WERI-Rb-1 (cell line): ENCODE measurements around the gene PPIB.

ENCODE experiments used
- DNase-seq: peaks from one replicate; pipeline ENCODE4 v3.0.0-alpha.2; 2020
- H3K27ac ChIP-seq: fragments of 250-450 bp; sonication (Bioruptor Pico); 2 replicates; pipeline ENCODE4 v1.5.1; 2020; ENCODE audit warnings: mild to moderate bottlenecking, moderate library complexity
- H3K27me3 ChIP-seq: fragments of 250-450 bp; sonication (Bioruptor Pico); 2 replicates; pipeline ENCODE4 v1.5.1; 2021; ENCODE audit warnings: mild to moderate bottlenecking, low read depth, moderate library complexity; ENCODE audit not compliant: insufficient read depth, severe bottlenecking
- H3K36me3 ChIP-seq: fragments of 250-450 bp; sonication (Bioruptor Pico); 2 replicates; pipeline ENCODE4 v1.5.1; 2020; ENCODE audit warnings: mild to moderate bottlenecking, moderate library complexity
- H3K4me3 ChIP-seq: 2 replicates; pipeline ENCODE4 v1.5.1; 2011; ENCODE audit warnings: low read depth, mild to moderate bottlenecking, control low read depth, low read length
- H3K9me3 ChIP-seq: fragments of 250-450 bp; sonication (Bioruptor Pico); 2 replicates; pipeline ENCODE4 v1.5.1; 2021; ENCODE audit warnings: mild to moderate bottlenecking, moderate library complexity; ENCODE audit not compliant: severe bottlenecking
- TF ChIP-seq, protein P1 (sequence below): IDR thresholded peaks from 2 replicates; pipeline ENCODE4 v1.5.1; 2011; ENCODE audit warnings: low read depth, mild to moderate bottlenecking, control low read depth, inconsistent platforms, low read length

The PPIB gene

DNA sequence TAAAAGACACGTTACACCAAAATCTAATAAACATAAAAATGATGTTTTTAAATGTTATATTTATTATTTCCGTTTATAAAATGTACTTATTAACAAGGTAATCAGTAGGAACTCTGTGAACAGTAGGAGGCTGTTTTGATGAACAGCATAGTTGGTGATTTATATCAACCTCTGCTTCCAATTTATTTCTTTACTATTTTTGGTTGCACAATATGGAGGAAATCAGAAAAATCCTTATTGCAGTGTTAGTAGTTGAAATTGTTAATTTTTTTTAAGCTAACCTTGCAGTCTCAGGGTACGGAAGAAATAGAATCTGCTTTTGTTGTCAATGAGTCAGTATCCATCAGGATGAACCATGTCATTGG is 16.3 kb downstream of the PPIB start:
- TF ChIP-seq, protein P1, sequence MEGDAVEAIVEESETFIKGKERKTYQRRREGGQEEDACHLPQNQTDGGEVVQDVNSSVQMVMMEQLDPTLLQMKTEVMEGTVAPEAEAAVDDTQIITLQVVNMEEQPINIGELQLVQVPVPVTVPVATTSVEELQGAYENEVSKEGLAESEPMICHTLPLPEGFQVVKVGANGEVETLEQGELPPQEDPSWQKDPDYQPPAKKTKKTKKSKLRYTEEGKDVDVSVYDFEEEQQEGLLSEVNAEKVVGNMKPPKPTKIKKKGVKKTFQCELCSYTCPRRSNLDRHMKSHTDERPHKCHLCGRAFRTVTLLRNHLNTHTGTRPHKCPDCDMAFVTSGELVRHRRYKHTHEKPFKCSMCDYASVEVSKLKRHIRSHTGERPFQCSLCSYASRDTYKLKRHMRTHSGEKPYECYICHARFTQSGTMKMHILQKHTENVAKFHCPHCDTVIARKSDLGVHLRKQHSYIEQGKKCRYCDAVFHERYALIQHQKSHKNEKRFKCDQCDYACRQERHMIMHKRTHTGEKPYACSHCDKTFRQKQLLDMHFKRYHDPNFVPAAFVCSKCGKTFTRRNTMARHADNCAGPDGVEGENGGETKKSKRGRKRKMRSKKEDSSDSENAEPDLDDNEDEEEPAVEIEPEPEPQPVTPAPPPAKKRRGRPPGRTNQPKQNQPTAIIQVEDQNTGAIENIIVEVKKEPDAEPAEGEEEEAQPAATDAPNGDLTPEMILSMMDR = no peak
- no peaks in the 10 kb centered on the region for H3K9me3 ChIP-seq
- H3K4me3 ChIP-seq = no peak overlapping the region
- H3K36me3 ChIP-seq = no peaks in the 10 kb centered on the region; the same call in none of the 2 replicates
- H3K27ac ChIP-seq = no peak overlapping the region
- H3K27me3 ChIP-seq = no peaks in the 10 kb centered on the region
- DNase-seq = no peak

DNA sequence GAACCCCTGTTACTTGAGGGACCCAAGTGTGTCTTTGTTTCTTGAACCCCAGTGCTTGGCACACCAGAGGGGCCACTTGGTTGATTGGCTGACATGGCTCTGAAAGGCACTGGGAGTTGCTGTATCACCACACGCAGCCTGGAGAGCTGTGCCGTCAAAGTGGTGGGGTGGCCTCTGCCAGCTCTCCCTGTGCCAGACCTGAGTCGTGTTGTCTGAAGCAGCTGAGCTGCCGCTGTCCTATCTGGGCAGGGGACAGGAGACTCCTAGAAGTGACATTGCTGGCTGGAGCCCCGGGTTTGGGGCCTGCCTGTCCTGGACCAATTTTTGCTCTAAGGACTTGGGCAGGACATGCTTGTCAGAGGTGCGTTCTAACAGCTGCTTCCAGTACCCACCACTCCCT is 16.8 kb downstream of the PPIB start:
- Histone ChIP-seq H3K36me3 (peaks cover 3% of the 10 kb centered on the region), H3K4me3 (no peak overlapping the region), H3K27ac (no peak overlapping the region), H3K9me3 (no peaks in the 10 kb centered on the region), H3K27me3 (no peaks in the 10 kb centered on the region)
- no peak for DNase-seq
- TF ChIP-seq, protein P1 = no peak

DNA sequence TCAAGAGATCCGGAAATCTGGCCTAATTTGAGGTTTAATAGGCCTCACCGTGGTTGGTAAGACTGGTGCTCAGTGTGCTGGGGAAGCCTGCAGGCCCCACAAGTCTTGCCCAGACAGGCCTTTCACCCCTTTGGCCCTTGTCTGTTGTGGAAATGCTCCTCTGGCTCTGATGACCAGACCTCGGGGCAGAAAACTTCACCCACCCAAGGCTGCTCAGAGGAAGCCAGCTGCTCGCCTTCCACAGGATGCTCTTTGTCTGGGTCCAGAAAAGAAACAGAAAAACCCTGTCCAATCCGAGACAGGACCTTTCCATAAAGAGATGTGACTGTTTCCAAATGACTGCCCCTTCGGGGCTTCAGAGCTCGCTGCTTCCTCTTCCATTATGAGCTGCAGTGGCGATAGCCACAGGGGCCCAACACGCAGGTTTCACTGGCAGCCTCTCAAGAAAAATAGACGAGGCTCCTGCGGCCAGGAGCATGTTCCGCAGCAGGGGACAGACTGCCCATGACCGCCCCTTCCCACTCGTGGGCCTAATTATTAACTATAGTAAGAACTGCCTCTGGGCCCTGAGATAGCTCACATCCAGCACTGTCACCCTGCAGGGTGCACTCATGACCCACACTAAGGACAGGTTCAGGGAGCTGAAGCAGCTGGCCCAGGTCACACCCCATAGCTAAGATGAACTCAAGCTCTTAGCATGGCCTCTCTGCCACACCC is 18.1 kb downstream of the PPIB start:
- H3K4me3 ChIP-seq = no peak overlapping the region
- no peak overlapping the region for H3K27ac ChIP-seq
- H3K9me3 ChIP-seq = no peaks in the 10 kb centered on the region
- H3K36me3 ChIP-seq = peaks cover 9% of the 10 kb centered on the region
- no peak for DNase-seq
- H3K27me3 ChIP-seq = no peaks in the 10 kb centered on the region
- TF ChIP-seq, protein P1 = no peak

DNA sequence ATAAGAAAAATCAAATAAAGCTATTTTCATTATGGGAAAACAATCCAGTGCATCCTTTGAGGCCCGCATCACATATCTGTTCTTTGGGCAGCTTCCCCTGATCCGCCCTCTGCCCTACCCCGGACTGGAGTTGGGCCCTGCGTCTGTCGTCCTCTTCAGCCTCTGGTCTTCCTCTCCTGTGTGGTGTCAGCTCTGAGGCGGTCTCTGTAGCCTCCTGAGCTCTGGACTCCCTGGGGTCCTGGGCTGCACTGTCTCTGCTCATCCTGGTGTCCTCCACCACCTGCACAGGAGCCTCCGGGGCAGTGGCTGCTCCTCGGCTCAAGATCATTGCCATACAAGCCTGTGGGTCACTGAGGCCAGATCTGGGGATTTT is 18.6 kb downstream of the PPIB start:
- no peak for DNase-seq
- no peak overlapping the region for H3K4me3 ChIP-seq
- H3K36me3 ChIP-seq = peaks cover 9% of the 10 kb centered on the region
- no peaks in the 10 kb centered on the region for H3K27me3 ChIP-seq
- TF ChIP-seq, protein P1 = no peak
- H3K9me3 ChIP-seq = no peaks in the 10 kb centered on the region
- H3K27ac ChIP-seq = no peak overlapping the region

DNA sequence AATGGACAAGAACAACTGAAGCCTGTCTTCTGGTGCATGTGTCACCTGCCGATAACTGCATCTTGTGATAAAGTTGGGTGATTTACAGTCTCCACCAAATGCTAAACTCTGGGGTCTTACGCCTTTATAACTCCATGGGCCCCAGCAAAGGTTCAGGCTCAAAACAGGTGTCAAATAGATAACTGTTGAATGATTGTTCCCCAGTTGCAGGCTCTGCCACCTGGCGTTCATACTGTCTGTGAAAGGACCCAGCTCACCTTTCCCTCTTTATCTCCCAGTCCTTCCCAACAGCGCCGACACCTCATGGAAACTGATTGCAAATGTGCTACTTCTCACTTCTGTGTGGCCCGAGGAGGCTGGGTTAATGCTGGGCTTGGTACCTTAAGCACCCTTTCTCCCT is 19.5 kb downstream of the PPIB start:
- TF ChIP-seq, protein P1 = no peak
- H3K27me3 ChIP-seq = no peaks in the 10 kb centered on the region
- H3K27ac ChIP-seq = no peak overlapping the region

More for the DNA sequence above, 19.5 kb downstream of the PPIB start:
- no peak for DNase-seq
- Histone ChIP-seq H3K9me3 (no peaks in the 10 kb centered on the region), H3K4me3 (no peak overlapping the region), H3K36me3 (peaks cover 9% of the 10 kb centered on the region)
